ENCODE measurements around the gene FNDC8.
"Not testable (repeated sequence)": the region's sequence is repeated elsewhere in the genome, so short reads cannot be mapped to it uniquely, and the experiment has no call there.

The FNDC8 gene

GRCh38 chr17:35170968-35171771, 49.8 kb downstream of the FNDC8 start:
- peak; percentile 11 for DNase-seq (ENCODE audit: low read depth, low spot score)

DNA sequence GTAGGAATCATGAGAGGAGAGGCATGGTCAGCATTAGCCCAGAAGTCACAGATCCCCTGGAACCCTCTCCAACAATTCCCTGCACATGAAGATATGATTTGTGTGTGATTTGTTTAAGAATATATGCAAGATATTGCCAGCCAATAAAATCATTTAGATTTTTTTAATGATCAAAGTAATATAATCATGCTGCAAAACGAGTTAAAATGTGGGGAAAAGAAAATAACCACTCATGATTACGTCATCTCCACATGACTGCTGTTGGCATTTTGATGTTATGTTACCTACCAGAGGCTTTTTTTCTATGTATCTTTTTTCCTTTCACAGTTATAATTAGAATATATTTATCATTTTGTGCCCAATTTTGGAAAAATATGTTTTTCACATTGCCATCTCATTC, 50.4 kb downstream of the FNDC8 start:
- DNase-seq (ENCODE audit: low read depth, low spot score) = no peak

DNA sequence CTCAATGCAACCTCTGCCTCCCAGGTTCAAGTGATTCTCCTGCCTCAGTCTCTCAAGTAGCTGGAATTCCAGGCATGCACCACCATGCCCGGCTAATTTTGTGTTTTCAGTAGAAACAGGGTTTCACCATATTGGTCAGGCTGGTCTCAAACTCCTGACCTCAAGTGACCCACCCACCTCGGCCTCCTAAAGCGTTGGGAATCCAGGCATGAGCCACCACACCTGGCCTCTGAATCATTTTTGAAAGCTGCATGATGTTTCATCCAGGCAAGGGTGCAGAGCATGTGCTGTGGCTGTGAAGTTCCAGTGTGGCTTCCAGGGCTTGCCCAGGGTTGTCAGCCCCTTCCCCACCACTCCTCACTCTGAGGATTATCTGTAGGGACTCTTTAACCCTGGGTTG, 50.9 kb downstream of the FNDC8 start:
- DNase-seq (ENCODE audit: low read depth, low spot score) = not testable (repeated sequence)

DNA sequence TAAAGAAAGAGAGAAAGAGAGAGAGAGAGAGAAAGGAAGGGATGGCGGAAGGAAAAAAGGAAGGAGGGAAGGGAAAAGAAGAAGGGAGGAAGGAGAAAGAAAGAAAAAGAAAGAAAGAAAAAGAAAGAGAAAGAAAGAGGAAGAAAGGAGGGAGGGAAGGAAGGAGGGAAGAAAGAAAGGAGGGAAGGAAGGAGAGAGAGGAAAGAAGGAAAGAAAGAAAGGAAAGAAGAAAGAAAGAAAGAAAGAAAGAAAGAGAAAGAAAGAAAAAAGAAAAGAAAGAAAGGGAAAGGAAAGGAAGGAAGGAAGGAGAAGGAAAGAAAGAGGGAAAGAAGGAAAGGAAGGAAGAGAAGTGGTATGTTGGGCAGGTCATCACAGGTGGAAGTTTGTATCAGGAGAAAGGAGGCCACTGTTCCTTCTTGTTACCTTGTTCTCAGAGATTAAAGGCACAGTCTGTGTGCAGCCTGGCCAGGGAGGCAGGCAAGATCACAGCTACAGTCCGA, 53.5 kb downstream of the FNDC8 start:
- no peak for DNase-seq (ENCODE audit: low read depth, low spot score)

DNA sequence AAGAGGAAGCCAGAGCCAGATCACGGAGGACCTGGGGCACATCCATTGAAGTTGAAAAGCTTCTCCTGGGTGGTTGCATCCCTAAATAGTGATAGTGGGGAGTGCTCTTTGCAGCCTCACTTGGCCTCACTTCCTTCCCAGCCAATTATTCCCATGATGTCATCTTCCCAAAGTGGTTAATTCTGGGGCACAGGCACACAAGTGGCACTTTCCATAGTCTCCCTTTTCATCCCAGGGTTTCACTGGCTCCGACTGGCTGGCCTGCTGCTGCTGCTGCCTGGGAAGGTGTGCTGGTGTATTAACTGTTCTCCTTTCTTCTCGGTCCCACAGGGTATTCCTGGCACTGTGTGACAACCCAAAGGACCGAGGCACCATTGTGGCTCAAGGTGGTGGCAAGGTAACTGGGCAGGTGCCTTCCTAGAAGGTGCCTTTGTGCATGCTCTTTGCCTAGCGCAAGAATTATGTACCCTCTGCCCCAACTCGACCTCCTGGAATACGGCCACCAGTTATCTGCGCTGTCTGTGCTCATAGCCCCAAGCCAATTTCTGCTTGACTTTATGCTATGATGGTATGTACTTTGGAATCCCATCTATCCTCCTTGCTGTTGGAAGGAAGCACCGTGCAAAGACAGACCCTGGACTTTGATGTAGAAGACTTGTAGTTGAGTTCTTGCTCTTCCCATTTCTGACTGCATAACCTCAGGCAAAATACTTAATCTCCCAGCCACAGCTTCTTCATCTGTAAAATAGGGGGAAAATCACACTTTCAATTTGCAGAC, 54.4 kb downstream of the FNDC8 start:
- DNase-seq (ENCODE audit: low read depth, low spot score) = no peak

DNA sequence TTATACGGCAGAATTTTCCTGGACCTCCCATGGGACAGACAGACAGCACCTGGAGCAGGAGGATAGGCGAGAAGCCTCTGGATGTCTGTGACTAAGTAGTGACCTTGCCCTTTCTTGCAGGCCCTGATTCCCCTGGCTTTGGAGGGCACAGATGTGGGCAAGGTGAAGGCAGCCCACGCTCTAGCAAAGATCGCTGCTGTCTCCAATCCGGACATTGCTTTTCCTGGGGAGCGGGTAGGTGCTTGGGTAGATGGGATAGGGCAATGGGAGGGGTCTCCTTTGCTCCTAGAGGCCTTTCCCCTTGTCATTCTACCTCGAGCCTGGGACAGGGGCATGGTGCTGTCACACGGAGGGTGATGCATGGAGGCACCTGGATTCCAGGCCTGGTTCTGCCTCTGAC, 55.5 kb downstream of the FNDC8 start:
- DNase-seq (ENCODE audit: low read depth, low spot score) = no peak

DNA sequence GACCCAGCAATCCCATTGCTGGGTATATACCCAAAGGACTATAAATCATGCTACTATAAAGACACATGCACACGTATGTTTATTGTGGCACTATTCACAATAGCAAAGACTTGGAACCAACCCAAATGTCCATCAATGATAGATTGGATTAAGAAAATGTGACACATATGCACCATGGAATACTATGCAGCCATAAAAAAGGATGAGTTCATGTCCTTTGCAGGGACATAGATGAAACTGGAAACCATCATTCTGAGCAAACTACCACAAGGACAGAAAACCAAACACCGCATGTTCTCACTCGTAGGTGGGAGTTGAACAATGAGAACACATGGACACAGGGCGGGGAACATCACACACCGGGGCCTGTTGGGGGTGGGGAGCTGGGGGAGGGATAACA, 58.0 kb downstream of the FNDC8 start:
- not testable (repeated sequence) for DNase-seq (ENCODE audit: low read depth, low spot score)
